GM19455 (cell line): ENCODE measurements around the gene LYSMD2.

ENCODE experiments used
- ATAC-seq: cut with Tn5 transposase; IDR thresholded peaks from one replicate; pipeline ENCODE4 v1.9.1; 2021; ENCODE audit not compliant: unreplicated experiment

Gene LYSMD2

DNA sequence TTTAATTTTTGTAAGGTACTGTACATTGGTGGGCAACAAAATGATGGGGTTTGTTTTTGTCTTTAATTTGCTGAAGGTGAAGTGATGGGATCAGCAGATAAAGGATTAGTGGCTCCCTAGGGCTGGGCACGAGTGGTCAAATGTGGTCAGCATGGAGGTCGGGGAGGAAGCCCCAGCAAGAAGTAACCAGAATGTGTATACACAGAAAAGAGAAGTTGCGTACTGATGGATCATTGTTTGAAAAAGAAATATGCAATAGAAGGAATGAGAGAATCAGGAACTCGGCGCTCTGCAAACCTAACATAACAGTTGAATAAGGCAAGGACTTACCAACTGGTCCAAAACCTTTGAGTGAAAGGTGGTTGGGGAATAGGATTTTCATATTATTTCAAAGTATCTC is 15.4 kb upstream of the LYSMD2 start:
- no peak for ATAC-seq

DNA sequence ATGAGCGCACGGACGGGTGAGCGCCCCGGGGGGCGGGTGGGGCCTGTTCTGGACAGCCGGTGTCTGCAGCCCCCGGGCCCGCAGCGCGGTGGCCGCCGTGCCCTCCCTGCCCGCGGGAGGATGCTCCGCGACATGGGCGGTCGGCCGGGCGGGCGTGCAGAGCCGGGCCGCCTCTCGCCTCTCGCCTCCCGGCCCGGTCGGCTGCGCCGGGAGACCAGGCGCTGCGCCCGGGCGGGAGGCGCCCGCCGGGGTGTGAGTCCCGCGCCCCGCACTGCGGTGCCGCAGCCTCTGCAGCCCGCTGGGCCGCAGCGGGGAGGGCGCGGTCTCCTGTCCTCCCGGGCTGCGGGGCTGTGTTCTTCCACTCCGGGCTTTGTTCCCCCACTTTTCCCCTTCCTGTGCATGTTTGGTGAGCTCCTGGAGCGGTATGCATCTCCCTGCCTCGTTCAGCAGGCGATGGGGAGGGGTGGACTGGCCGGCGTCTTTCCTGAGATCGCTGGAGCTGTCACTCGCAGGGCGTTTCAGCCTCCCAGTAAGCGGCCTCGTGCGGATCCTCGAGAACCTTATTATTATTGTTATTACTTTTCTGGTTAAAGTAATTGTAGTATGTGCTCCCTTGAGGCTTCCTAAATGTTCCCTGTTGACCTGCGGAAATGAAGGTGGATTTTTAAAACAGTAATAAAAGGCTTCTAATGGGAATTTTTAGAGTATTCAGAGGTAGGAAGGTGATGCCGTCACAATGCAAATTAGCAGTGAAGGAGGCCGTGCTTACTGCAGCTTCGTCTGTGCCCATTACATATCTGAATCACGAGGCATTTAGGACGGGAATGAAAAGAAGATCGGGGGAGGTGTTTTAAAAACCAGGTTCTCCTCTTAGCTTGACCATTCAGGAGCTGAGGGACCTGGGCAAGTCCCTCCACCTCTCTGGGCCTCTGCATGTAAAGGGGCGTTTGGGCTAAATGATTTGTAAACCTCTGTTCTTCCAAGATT is 14.5 kb upstream of the LYSMD2 start:
- ATAC-seq = peak; percentile 48

DNA sequence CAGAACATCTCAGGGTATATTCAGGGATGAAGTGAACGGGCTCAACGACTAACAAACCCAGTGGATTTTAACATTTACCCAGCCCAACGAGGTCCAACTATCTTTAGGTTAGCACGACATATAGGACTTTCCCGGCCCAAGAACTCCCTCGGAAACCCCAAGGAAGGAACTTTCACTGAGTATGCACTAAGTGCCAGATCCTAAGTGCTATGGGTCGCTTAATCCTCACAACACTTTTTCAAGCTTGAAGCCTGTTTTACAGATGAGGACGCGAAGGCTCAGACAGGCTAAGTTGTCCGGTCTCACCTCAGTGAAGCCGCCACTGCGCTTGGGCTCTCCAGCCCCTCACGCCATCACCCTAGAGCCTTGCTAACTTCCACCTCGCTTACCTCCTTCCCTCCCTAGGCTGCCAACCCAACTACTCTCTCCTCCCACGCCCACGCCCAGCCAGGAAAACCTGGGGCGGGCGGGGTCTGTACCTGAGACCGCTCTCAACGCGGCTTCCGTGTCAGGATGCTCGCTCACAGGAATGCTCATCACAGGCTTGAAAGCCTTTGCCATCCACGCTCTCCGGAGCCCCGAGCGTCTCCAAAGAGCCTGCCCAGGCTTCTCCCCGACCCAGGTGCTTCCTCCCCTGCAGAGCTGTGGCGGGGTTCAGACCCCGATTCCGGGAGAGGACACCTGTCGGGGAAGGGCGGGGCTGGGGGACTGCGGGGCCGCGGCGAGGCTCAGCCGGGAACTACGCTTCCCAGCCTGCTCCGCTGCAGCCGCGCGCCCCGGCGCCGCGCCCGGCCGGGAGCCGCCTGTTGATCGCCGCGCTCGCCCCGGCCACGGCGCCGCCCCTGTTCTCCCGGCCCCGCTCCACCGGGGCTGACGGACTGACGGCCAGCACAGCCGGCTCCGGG is 13.6 kb upstream of the LYSMD2 start, which contains the start of gene TMOD2:
TSS of gene TMOD2 (plus strand) at position 806 of the 905 bp plus-strand sequence. CDS start 14,845 bp downstream, outside the sequence.
- ATAC-seq = peak; percentile 82

DNA sequence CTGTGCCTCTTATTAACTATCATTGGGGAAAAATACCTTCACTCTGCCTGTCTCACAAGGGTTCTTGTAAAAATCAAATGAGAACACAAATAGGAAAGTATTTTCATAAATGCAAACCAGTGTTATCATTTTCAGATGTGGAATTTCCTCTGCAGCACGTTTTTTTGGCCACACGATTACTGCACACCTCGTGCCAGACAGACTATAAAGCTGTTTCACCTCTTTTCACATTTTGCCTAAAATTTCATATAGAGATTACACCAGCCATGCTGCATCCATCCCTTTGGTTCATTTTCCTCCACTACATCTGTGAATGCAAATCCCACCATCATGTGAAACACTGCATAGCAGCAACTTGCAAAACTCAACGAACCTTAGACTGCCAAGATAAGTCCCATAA is 12.7 kb upstream of the LYSMD2 start:
- ATAC-seq = no peak

DNA sequence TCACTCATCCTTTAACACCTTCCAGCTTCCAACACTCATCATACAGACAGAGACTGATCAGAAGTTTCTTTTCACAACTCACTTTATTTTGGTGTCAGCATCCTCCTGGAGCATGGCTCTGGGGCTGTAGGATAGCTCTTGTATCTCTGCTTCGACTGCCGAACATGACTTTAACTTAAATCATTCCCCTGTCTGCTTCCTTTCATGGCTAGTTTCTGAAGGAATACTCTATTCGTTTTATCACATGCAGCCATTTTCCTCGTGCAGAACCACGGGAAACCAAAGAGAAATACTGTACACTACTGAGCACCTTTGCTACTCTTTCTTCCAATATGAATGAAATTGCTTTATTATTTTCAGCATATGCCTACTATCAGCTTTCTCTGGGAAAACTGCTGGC is 11.9 kb upstream of the LYSMD2 start:
- ATAC-seq = no peak

DNA sequence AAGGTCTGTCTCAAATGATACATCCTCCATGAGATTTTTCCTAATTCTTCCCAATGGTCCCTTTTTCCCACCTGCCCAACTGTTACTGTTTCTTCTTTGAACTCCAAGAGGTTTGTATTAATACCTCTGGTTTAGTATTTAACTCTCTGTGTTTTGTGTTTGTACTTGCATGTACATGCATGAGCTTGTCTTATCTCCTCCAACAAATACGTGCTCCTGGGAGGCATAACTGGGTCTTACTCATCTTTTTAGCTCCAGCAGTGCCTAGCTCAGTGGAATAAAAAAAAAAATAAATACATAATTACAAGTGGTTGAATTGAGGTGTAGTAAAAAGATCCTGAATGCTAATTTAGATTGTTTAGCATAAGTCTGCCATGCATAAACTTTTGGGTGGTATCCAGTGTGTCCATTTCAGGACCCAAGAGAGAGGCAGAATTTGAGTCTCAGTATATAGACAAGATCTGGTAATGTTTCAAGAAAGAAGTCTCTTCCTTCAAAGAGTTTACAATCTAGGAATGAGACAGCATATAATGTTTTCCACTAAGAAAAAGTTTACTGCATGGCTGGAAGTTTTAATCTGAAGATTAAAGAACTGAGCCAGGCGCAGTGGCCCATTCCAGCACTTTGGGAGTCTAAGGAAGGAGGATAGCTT is 1.7 kb upstream of the LYSMD2 start:
- no peak for ATAC-seq

DNA sequence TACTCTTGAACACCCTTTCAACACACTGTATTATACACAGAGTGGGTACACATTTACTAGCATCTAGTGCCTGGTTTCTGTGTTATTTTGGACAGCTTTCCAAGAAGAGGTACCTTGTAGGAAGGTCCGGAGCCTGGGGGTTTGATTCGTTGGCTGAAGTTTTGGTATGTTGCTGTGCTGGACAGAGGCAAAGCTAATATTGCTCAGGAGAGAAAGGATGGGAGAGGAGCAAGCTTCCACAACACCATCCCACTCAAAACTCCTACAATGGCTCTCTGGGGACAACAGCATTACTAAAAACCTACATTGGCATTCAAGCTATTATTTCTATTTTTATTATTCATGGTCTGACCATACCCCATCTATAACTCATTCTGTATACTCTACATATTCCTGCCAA is 1.1 kb upstream of the LYSMD2 start:
- no peak for ATAC-seq

DNA sequence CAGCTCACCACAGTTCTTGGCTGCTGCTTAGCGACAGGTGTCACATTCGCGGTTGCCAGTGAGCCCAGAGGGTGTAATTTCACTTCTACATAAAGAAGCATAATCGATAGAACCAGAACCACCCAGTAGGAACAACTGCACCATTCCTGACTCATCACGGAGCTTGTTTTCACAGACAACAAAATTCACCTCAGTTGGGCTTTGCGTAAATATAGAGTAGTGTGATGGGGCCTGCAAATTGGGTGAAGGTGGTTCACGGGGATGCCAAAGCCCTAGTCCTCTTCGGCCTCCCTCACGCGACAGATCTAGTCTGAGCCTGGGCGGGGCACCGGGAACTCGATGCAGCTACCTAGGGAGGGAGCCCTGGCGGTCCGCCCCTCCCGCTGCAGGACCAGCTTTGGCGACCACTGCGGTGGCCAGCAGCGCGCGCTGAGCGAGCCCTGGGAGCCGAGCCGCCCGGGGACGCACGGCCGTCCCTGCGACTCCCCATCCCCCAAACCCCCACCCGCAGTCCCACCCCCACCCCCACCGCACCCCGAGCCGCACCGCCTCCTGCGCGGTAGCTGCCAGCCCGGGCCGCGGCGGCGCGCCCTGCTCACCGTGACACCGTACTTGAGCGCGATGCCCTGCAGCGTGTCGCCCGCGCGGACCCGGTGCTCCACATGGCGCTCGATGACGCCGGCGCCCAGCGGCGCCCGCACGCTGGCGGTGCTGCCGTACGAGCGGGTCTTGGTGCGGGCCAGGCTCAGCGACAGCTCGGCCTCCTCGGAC is 519 bp downstream of the LYSMD2 start:
- peak; percentile 35 for ATAC-seq

DNA sequence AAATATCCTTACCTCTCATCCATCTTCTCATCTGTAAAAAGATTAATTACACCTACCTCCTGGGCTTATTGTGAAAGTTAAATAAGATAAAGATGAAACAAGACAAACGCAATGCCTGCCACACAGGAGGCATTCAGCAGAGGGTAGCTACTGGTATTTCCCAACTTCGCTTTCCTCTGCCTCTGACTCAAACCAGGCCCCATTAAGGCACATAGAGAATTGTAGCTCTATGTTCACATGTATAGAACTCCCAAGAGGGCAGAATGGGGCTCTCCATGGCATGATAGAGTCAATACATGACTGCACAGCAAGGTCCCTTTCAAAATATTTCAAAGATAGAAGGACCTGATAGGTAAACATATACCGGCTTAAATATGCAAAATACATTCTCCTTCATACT is 1.4 kb downstream of the LYSMD2 start:
- no peak for ATAC-seq

DNA sequence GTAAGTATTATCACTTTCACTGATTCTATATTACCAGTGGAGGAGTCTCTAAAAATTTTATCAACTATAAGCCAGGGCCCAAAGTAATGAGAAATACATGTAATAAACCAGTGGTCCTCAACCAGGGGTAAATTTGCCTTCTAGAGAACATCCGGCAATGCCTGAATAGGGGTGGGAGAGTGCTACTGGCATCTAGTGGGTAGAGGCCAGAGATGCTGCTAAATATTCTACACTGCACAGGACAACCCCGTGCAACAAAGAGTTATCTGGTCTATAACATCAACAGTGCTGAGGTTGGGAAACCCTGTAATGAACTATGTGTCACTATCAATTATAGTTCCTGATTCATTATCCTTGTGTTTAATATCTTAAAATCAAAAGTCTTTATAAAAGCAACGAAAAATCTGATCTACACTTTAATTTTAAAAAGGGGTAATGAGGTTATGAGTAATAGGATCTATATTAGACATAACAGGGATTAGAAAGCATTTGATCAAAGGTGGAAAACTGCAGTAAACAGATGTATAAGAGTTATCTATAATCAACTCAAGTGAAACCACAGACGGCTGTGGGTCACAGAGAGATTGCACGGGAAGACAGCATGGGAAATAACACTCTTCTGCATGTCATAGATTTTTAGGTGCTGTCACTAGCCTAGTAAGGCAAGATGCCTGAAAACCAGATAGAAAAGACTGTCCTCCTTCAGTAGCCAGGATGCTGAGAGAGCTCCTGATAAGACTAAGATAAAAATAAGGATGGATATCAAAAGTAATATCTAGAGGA is 2.0 kb downstream of the LYSMD2 start:
- ATAC-seq = no peak

DNA sequence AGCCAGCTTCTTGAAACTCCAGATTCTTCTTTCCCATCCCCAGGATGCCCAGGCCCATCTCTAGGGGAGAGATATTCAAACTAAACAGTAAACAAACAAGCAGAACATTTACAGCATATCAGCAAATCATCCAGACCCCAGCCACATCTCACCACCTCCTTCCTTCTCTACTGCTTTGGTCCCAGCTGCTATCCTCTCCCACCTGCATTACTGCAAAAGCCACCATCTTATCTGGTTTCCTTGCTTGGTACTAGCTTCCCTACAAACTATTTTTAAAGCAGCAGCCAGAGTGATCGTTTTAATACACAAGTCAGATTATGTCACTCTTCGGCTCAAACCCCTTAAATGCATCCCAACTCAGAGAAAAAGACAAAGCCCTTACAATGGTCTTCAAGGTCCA is 4.8 kb downstream of the LYSMD2 start:
- ATAC-seq = no peak

DNA sequence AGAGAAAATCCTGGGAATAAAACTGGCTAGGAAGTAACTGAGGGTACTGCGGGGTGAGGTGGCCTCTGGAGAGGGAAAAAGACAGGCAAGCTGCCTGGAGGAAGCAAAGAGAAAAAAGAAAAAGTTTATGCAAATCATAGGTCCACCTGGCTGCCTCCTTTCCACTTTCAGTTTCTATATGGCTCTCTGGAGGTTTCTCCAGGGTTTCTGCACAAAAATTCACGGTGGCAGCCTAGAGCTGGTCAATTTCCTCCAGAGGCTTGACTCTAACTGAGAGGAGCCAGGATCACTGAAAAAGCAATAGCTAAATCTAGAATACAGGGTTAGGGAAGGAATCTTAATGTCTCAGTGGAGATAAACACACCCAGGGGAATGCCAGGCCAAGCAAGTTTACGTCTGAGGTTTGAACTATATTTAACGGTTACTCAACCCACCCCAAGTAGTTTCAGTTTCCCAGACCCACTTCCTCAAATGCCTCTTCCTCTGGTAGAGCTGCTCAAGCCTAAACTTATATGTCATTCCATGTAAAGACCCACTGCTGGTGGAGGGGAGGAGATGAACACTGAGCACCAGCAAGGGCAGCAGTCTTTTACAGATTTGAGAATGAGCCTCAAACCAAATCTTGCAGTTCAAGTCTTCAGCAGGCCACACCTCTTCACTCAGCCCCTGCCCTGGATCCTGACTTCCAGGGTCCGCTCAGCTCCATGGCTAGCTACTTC is 5.7 kb downstream of the LYSMD2 start:
- ATAC-seq = peak; percentile 62

DNA sequence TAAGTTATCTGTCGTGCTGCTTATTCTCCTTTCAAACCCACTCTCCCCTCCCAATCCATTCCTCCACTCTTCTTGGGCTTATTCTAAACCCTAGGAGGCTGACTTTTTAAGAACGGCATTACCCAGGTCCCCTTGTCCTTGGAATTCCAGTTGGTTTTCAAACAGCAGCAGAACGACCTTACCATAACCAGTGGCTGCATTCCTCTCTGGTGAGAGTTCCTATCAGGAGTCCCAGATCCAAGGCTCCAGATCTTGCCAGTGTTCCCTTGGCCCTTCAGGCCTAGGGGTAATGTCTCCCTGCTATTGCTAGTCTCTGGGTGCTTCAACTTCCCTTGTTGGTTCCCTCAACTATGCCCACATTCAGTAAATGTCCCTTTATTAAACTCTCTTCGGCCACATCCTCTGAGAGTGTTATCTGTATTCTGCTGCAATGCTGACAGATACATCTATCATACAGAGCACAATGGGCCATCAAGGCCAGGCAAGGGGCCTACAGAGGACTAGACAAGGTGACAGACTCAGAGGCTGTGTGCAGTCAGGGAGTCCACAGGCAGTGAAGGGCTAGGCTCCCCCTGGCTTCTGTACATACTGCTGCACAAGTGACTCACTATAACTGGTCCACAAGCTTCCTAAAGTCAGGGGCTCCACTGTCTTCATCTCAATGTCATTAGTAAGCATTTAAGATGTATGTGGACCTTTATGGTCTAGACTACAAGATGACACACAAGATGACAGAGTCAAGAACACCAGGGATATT is 10.1 kb downstream of the LYSMD2 start:
- ATAC-seq = no peak

DNA sequence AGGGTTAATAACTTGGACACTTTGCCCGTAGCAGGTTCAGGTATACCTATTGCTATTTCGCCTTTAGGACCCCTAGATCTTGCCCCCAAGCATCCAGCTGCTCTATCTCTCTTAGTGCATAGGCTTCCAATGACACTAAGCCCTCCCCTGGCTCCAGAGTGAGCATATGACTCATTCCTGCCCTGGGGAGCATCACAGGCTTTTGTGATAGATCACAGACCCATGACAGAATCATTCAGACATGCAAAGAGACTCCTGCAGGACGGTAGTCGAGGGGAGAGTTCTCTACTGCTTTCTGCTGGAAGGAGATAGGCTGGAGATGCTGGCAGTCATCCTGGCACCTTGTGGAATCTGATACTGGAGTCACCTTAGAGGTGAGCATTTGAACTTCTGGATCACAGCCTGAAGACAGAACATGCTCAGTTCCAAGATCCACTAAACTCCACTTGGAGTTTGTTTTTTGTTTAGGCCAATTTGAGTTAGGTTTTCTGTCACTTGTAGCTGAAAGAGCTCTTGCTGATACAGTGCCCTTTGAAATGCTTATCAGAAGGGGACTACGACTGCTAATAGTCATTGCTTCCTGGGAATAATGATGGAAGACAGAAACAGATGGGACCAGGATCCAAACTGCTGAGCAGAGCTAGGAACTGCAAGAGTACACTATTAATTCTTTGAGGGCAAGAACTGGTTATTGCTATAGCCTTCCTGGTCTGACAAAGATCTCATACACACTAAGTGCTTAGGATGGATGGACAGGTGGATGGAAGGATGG is 11.0 kb downstream of the LYSMD2 start:
- peak; percentile 59 for ATAC-seq

DNA sequence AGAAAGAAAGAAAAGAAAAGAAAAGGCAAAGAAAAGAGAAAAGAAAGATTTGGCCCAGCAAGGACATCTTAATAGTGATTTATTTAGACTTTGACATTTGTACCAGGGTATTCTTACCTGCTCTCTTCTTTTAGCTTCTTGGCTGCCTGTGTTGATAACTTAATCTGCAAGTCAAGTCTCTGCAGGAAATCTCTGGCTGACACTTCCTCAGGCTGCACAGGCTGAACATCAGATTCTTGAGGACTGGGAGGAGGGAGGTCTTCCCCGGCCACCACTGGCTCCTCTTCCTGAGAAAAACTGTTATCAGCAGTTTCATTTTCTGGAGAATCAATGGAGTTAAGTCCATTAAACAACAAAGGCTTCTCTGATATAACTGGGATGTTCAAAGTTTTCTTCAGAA is 12.8 kb downstream of the LYSMD2 start:
- no peak for ATAC-seq

DNA sequence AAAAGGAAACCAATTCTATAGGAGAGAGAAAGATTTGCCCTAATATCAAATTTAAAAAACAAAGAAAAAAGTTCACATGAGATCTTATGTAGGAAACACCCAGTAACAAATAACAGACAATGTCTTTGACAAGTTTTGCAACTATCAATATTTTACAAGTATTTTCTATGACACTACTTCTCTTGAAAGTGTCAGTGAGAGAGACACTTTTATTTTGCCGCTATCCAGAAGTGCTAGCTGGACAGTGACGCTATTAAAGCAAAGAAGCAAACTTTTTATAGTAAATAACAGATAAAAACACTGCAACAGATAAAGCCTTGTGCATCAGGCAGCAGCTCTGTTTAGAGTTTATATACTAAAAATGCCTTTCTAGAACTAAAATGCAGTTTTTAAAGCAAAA is 13.3 kb downstream of the LYSMD2 start:
- ATAC-seq = no peak

DNA sequence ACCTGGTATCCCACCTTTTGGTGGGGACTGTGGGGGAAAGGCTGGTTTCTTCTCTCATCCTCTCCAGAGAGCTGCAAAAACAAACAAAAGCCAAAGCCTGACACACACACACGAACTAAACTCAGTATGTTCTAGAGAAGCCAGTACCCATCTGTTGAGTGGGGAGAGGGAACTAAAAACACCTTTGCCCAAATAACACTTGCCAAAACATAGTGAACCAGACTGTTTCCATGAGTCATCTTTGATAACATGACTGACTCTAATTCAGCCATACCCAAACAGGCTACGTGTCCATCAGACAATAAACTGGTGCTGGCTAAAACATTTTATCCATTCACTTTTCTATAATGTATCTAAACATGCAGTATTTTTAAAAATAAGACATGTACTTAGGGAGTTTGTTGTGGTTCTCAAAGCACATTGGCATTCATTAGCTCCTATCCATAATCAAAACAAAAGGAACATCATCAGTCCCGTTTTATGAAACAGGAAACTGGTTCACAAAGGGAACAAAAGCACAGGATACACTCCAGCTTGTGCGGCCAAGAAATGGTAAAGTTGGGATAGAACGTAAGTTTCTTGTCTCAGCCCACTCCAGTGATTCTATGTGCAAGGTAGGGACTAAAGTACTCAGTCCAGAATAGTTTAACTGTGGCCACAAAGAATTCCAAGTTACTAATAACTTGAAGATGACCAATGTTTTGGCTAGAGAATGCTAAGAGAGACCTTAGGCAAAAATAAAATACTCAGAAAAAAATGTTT is 16.1 kb downstream of the LYSMD2 start:
- ATAC-seq = no peak
